Fibroblast of skin of scalp (primary cell): ENCODE data around the gene JOSD1.
"Not testable (repeated sequence)": the region's sequence is repeated elsewhere in the genome, so short reads cannot be mapped to it uniquely, and the experiment has no call there.

Source experiments
- DNase-seq: peaks from one replicate; pipeline ENCODE4 v3.0.0-alpha.2; 2013

The JOSD1 gene

GRCh38 chr22:38681582-38682335 lies 19.0 kb downstream of the JOSD1 start, which contains the start of gene TOMM22:
TSS of gene TOMM22 (plus strand) at chr22:38681957. CDS start at chr22:38681979, 22 bp downstream.
- peak; percentile 88 for DNase-seq

GRCh38 chr22:38675833-38676232 lies 24.9 kb downstream of the JOSD1 start:
- DNase-seq, result no peak

- DNase-seq, result no peak
Measured at GRCh38 chr22:38674888-38675287, 25.9 kb downstream of the JOSD1 start.

- peak; percentile 9 for DNase-seq
Measured at GRCh38 chr22:38657045-38657909, 43.5 kb downstream of the JOSD1 start.

- peak; percentile 83 for DNase-seq
Measured at GRCh38 chr22:38656256-38657044, 44.3 kb downstream of the JOSD1 start, which contains the start of the genes CBY1 and FAM227A. TSS of gene CBY1 (plus strand) at chr22:38656638. CDS start at chr22:38668055, 11,417 bp downstream. TSS of gene FAM227A (minus strand) at chr22:38656392. CDS start at chr22:38650168, 6,224 bp downstream.

- DNase-seq, result peak; percentile 5
Measured at GRCh38 chr22:38655519-38656255, 45.1 kb downstream of the JOSD1 start.

- DNase-seq, result no peak
Measured at GRCh38 chr22:38653741-38654140, 47.0 kb downstream of the JOSD1 start.

GRCh38 chr22:38652859-38653258 lies 47.9 kb downstream of the JOSD1 start:
- no peak for DNase-seq

GRCh38 chr22:38649841-38650522 lies 50.8 kb downstream of the JOSD1 start:
- DNase-seq, result no peak

- DNase-seq, result no peak
Measured at GRCh38 chr22:38645430-38645829, 55.3 kb downstream of the JOSD1 start.

GRCh38 chr22:38644245-38644644 lies 56.5 kb downstream of the JOSD1 start:
- not testable (repeated sequence) for DNase-seq

- DNase-seq, result no peak
Measured at GRCh38 chr22:38641476-38642040, 59.2 kb downstream of the JOSD1 start.

GRCh38 chr22:38638728-38639127 lies 62.0 kb downstream of the JOSD1 start:
- DNase-seq, result no peak

- DNase-seq, result no peak
Measured at GRCh38 chr22:38638216-38638615, 62.5 kb downstream of the JOSD1 start.
